MG63 (cell line): ENCODE results near the gene KIF5A. TPM values are rescaled to one million over a fixed set of nuclear protein-coding genes. Genes with fewer than 3 reads are reported as not detected.
"Not testable (repeated sequence)": the region's sequence is repeated elsewhere in the genome, so short reads cannot be mapped to it uniquely, and the experiment has no call there.

Experiments used
- DNase-seq: peaks from one replicate; pipeline ENCODE4 v3.0.0-alpha.2; 2020
- H3K27me3 ChIP-seq: fragments of 250-450 bp; sonication (Bioruptor Pico); 2 replicates; pipeline ENCODE4 v1.5.1; 2020; ENCODE audit warnings: mild to moderate bottlenecking, moderate library complexity
- H3K36me3 ChIP-seq: fragments of 250-450 bp; sonication (Bioruptor Pico); 2 replicates; pipeline ENCODE4 v1.5.1; 2020; ENCODE audit warnings: mild to moderate bottlenecking, moderate library complexity
- H3K4me3 ChIP-seq: fragments of 250-450 bp; sonication (Bioruptor Pico); 2 replicates; pipeline ENCODE4 v1.5.1; 2020; ENCODE audit warnings: mild to moderate bottlenecking, moderate library complexity
- H3K9me3 ChIP-seq: fragments of 250-450 bp; sonication (Bioruptor Pico); 2 replicates; pipeline ENCODE4 v1.5.1; 2020; ENCODE audit warnings: mild to moderate bottlenecking, moderate library complexity
- total RNA-seq: library from RNA; depleted of rRNA; stranded (reverse); fragments of >200 nt; shearing (Covaris generic); gene quantifications from 2 replicates; pipeline ENCODE4 v1.2.3, GENCODE V29; 2014; ENCODE audit warnings: low replicate concordance

The KIF5A gene
- total RNA-seq, 1 experiment from 2014 or later, result not detected

DNA sequence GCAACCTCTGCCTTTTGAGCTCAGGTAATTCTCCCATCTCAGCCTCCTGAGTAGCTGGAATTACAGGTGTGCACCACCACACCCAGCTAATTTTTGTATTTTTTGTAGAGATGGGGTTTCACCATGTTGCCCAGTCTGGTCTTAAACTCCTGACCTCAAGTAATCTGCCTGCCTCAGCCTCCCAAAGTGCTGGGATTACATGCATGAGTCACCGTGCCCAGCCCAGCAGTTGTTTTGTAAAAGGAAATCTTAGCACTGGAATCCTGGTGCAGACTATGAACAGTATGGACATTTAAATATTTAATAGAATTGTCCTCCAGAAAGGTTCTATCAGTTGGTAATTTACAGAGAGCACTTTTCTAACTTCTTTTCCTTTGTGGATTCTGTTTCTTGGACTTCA is 11.3 kb downstream of the KIF5A start:
- DNase-seq, result peak; percentile 43
- H3K36me3 ChIP-seq, H3K9me3 ChIP-seq, H3K4me3 ChIP-seq: not testable (repeated sequence)
- H3K27me3 ChIP-seq, result peaks cover 21% of the 10 kb centered on the region

DNA sequence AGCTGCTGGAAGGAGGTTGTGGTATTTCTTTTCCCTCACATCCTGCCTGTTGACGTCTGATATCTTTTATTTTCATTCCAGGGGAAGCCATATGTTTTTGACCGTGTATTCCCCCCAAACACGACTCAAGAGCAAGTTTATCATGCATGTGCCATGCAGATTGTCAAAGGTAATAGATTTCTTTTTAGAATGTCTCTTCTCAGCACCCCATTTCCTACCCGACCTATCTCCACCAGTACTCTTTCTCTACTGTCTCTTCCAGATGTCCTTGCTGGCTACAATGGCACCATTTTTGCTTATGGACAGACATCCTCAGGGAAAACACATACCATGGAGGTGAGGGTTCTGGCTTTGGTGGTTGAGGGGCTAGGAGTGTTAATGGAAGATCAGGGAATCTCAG is 13.5 kb downstream of the KIF5A start:
- Histone ChIP-seq H3K36me3 (no peaks in the 10 kb centered on the region), H3K4me3 (no peak overlapping the region), H3K27me3 (peaks cover 21% of the 10 kb centered on the region), H3K9me3 (no peaks in the 10 kb centered on the region)
- DNase-seq, result no peak

DNA sequence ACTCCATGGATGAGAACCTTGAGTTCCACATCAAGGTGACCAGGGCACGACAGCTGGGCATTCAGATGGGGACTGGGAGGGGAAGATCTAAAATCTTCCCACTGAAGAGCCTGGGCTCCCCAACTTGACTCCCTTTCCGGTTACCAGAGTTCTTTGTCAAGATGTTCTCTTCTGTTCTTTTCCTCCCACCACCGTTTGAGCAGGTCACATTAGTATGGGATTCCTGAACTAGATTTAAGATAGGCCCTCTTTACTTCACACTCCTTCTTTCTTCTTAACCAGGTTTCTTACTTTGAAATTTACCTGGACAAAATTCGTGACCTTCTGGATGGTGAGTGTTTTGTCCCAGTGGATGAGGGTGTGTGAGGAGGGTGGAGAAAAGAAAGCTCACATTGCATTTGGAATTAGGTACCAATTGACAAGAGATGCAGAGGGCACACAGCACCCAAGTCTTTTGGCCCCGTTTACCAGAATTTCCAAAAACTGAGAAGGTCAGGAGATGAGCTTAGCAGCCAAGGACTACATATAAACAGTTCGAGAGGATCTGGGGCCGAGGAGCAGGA is 14.4 kb downstream of the KIF5A start:
- no peaks in the 10 kb centered on the region for H3K9me3 ChIP-seq
- H3K4me3 ChIP-seq, result no peak overlapping the region
- H3K36me3 ChIP-seq, result no peaks in the 10 kb centered on the region
- peaks cover 21% of the 10 kb centered on the region for H3K27me3 ChIP-seq
- no peak for DNase-seq

DNA sequence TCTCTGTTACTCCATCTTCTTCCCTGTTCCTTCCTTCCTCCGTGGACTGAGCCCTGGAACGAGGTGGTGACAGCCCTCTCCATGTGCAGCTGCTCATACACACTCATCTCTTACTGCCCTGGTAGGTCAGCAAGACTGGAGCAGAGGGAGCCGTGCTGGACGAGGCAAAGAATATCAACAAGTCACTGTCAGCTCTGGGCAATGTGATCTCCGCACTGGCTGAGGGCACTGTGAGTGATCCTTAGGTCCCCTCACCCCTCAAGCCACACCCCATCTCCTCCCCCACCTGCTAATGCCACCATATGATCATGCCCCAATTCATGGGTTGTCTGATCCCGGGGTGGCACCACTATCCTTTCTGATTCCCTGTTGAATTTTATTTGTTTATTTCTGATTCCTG is 19.0 kb downstream of the KIF5A start:
- Histone ChIP-seq H3K27me3 (peaks cover 5% of the 10 kb centered on the region), H3K4me3 (no peak overlapping the region), H3K9me3 (no peaks in the 10 kb centered on the region), H3K36me3 (no peaks in the 10 kb centered on the region)
- no peak for DNase-seq

DNA sequence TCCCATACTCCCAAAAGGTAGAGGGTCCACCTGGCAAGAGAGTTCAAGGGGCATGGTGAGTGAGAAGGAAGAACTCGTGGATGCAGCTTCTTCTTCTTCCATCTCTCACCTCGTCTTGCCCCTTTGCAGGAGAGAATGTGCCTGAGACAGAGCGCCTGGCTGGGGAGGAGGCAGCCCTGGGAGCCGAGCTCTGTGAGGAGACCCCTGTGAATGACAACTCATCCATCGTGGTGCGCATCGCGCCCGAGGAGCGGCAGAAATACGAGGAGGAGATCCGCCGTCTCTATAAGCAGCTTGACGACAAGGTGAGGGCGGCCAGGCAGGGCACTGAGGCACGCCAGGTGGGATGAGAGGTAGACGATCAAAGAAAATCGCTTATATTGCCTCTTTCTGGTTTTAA is 20.0 kb downstream of the KIF5A start:
- Histone ChIP-seq H3K4me3 (no peak overlapping the region), H3K36me3 (no peaks in the 10 kb centered on the region), H3K27me3 (0 out of 2 replicates have a peak, but pooled peaks cover 2% of the 10 kb centered on the region), H3K9me3 (no peaks in the 10 kb centered on the region)
- no peak for DNase-seq

- not testable (repeated sequence) for H3K27me3 ChIP-seq, H3K9me3 ChIP-seq, DNase-seq, H3K4me3 ChIP-seq, H3K36me3 ChIP-seq
Measured at GRCh38 chr12:57570438-57570837, 20.6 kb downstream of the KIF5A start.

DNA sequence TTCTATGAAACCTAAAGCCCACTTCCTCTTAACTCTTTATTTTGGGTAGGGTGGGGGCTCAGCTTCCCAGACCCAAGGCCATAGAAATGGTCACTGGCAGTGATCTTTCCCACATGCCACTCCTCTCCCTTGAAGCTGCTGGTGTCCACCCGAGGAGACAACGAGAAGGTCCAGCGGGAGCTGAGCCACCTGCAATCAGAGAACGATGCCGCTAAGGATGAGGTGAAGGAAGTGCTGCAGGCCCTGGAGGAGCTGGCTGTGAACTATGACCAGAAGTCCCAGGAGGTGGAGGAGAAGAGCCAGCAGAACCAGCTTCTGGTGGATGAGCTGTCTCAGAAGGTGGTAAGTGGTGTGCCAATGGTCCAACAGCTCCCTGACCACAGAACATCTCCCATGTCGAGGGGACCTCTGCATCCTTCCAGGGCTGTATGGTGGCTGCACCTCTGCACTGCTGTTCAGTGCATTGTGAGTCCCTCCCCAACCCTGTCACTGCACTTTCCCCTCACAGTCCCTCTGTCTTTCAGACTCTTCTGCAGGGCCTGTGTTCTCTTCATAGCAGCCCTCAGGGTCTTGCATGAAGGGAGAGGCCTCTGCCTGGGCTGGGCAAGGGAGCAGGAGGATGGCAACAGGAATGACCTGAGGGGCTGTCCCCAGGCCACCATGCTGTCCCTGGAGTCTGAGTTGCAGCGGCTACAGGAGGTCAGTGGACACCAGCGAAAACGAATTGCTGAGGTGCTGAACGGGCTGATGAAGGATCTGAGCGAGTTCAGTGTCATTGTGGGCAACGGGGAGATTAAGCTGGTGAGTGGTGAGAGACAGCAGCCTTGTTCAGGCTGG is 22.3 kb downstream of the KIF5A start:
- H3K36me3 ChIP-seq, result no peaks in the 10 kb centered on the region
- DNase-seq, result no peak
- H3K27me3 ChIP-seq, result no peaks in the 10 kb centered on the region
- no peaks in the 10 kb centered on the region for H3K9me3 ChIP-seq
- H3K4me3 ChIP-seq, result no peak overlapping the region

- Histone ChIP-seq H3K27me3 (no peaks in the 10 kb centered on the region), H3K4me3 (no peak overlapping the region), H3K36me3 (no peaks in the 10 kb centered on the region), H3K9me3 (no peaks in the 10 kb centered on the region)
- DNase-seq, result no peak
Measured at GRCh38 chr12:57574795-57575194, 25.0 kb downstream of the KIF5A start.

- Histone ChIP-seq H3K9me3 (no peaks in the 10 kb centered on the region), H3K27me3 (no peaks in the 10 kb centered on the region), H3K4me3 (no peak overlapping the region), H3K36me3 (no peaks in the 10 kb centered on the region)
- DNase-seq, result no peak
Measured at GRCh38 chr12:57575771-57576612, 26.1 kb downstream of the KIF5A start.

- Histone ChIP-seq H3K27me3 (no peaks in the 10 kb centered on the region), H3K9me3 (no peaks in the 10 kb centered on the region), H3K36me3 (no peaks in the 10 kb centered on the region), H3K4me3 (no peak overlapping the region)
- no peak for DNase-seq
Measured at GRCh38 chr12:57576613-57577160, 26.8 kb downstream of the KIF5A start.

GRCh38 chr12:57577981-57578758 is 28.3 kb downstream of the KIF5A start:
- DNase-seq, result no peak
- no peaks in the 10 kb centered on the region for H3K36me3 ChIP-seq
- no peaks in the 10 kb centered on the region for H3K9me3 ChIP-seq
- no peak overlapping the region for H3K4me3 ChIP-seq
- 0 out of 2 replicates have a peak, but pooled peaks cover 3% of the 10 kb centered on the region for H3K27me3 ChIP-seq

GRCh38 chr12:57579011-57579410 is 29.2 kb downstream of the KIF5A start:
- no peak for DNase-seq
- H3K9me3 ChIP-seq, result no peaks in the 10 kb centered on the region
- 0 out of 2 replicates have a peak, but pooled peaks cover 3% of the 10 kb centered on the region for H3K27me3 ChIP-seq
- H3K4me3 ChIP-seq, result no peak overlapping the region
- H3K36me3 ChIP-seq, result no peaks in the 10 kb centered on the region

GRCh38 chr12:57579677-57580465 is 30.0 kb downstream of the KIF5A start:
- Histone ChIP-seq H3K36me3 (no peaks in the 10 kb centered on the region), H3K4me3 (no peak overlapping the region), H3K9me3 (no peaks in the 10 kb centered on the region), H3K27me3 (0 out of 2 replicates have a peak, but pooled peaks cover 3% of the 10 kb centered on the region)
- no peak for DNase-seq

- DNase-seq, result no peak
- Histone ChIP-seq H3K9me3 (no peaks in the 10 kb centered on the region), H3K4me3 (no peak overlapping the region), H3K27me3 (peaks cover 3% of the 10 kb centered on the region; the same call in 1 of the 2 replicates), H3K36me3 (no peaks in the 10 kb centered on the region)
Measured at GRCh38 chr12:57580466-57580795, 30.6 kb downstream of the KIF5A start.

DNA sequence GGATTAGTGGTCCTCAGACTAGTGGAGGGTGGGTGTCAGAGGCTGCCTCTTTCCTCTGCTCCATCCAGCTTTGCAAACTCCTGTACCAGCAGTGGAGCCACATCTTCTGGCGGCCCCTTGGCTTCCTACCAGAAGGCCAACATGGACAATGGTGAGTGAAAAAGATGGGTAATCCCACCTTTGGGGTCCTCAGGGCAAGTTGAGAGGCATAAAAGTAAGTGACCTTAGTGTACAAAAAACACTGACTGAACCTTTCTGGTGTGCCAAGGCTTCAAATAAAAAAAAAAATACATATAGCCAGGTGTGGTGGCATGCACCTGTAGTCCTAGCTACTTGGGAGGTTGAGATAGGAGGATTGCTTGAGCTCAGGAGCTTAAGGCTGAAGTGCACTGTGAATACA is 32.0 kb downstream of the KIF5A start:
- Histone ChIP-seq H3K4me3 (no peak overlapping the region), H3K27me3 (peaks cover 3% of the 10 kb centered on the region; the same call in 1 of the 2 replicates), H3K9me3 (no peaks in the 10 kb centered on the region), H3K36me3 (no peaks in the 10 kb centered on the region)
- DNase-seq, result no peak

DNA sequence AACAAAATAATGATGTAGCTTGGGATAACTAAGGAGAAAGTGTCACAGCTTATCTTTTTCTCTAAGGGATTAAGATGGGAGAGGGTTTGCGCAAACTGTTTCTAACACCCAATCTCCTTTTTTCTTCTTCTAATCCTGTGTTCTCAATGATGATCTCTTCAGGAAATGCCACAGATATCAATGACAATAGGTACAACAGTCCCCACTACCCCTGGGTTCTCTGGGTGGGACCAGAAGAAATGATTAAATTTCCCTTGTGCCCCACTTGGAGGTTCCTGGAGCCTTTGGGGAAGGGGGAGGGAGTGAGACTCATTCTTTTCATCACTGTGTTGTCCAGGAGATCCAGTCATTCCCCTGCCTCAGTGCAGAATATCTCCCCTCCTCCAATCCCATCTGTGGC is 32.6 kb downstream of the KIF5A start:
- no peak for DNase-seq
- Histone ChIP-seq H3K4me3 (no peak overlapping the region), H3K27me3 (peaks cover 3% of the 10 kb centered on the region; the same call in 1 of the 2 replicates), H3K36me3 (no peaks in the 10 kb centered on the region), H3K9me3 (no peaks in the 10 kb centered on the region)
